ENCODE data around the gene REEP2. TPM values are rescaled to one million over a fixed set of nuclear protein-coding genes. Genes with fewer than 3 reads are reported as not detected.

The REEP2 gene
- total and polyA plus RNA-seq, 2 experiments from 2014 or later = 0.66 to 0.67 TPM

DNA sequence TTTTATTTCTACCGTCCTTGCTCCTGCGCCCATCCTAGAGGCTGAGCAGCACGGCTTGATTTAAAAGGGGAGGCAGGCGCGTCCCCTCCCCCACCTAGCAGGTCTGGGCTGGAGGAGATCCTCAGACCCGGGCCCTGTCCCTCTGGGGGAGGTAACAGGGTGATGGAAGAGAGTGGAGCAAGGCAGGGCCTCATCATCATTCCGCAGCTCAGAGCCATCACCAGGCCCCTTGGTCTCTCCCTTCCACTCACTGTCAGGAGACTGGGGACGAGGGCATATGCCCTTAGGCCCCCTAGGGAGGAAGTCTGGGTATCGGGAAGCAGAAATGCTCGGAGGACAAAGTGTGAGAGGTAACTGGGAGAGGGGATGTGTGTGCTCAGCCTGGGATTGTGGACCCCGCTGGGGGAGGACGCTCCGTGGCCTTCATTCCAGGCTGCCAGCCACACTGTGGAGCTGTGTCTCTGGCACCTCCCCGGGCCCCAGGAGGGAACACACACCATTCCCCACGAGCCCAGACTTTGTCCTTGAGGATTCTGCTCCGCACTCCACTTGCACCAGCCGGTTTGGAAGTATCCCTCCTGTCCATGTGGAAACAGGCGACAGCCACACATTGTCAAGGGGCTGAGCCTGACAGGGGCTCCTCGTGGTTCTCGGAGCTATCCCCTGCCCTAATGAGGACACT lies 761 bp downstream of the REEP2 start:
- no peaks in the 10 kb centered on the region for H4K20me1 ChIP-seq (ENCODE audit: insufficient read depth, poor library complexity, severe bottlenecking)
- peak overlapping the region; percentile 36 for H3K4me3 ChIP-seq
- H3K27me3 ChIP-seq = no peaks in the 10 kb centered on the region
- no peaks in the 10 kb centered on the region for H3K9me3 ChIP-seq (ENCODE audit: low read depth)
- no peak overlapping the region for H3K27ac ChIP-seq
- H2AFZ ChIP-seq = peak overlapping the region; percentile 41
- no peaks in the 10 kb centered on the region for H3K4me1 ChIP-seq (ENCODE audit: insufficient read depth)
- no peaks in the 10 kb centered on the region for H3K9me2 ChIP-seq (replicated peaks; ENCODE audit: insufficient read depth)
- WGBS (ENCODE audit: low lambda C conversion rate, missing lambda C conversion rate) = 38% methylated on average over 19 of the region's 20 CpGs
- TF ChIP-seq, protein P1, sequence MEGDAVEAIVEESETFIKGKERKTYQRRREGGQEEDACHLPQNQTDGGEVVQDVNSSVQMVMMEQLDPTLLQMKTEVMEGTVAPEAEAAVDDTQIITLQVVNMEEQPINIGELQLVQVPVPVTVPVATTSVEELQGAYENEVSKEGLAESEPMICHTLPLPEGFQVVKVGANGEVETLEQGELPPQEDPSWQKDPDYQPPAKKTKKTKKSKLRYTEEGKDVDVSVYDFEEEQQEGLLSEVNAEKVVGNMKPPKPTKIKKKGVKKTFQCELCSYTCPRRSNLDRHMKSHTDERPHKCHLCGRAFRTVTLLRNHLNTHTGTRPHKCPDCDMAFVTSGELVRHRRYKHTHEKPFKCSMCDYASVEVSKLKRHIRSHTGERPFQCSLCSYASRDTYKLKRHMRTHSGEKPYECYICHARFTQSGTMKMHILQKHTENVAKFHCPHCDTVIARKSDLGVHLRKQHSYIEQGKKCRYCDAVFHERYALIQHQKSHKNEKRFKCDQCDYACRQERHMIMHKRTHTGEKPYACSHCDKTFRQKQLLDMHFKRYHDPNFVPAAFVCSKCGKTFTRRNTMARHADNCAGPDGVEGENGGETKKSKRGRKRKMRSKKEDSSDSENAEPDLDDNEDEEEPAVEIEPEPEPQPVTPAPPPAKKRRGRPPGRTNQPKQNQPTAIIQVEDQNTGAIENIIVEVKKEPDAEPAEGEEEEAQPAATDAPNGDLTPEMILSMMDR (IDR thresholded peaks at IDR 0.05; ENCODE audit: poor library complexity) = no peak
- DNase-seq (ENCODE audit: low spot score) = peak; percentile 5
- peak overlapping the region; percentile 81 for H3K4me2 ChIP-seq
- no peaks in the 10 kb centered on the region for H3K36me3 ChIP-seq (replicated peaks; ENCODE audit: insufficient read depth, low read depth)
- no peaks in the 10 kb centered on the region for H3K79me2 ChIP-seq

DNA sequence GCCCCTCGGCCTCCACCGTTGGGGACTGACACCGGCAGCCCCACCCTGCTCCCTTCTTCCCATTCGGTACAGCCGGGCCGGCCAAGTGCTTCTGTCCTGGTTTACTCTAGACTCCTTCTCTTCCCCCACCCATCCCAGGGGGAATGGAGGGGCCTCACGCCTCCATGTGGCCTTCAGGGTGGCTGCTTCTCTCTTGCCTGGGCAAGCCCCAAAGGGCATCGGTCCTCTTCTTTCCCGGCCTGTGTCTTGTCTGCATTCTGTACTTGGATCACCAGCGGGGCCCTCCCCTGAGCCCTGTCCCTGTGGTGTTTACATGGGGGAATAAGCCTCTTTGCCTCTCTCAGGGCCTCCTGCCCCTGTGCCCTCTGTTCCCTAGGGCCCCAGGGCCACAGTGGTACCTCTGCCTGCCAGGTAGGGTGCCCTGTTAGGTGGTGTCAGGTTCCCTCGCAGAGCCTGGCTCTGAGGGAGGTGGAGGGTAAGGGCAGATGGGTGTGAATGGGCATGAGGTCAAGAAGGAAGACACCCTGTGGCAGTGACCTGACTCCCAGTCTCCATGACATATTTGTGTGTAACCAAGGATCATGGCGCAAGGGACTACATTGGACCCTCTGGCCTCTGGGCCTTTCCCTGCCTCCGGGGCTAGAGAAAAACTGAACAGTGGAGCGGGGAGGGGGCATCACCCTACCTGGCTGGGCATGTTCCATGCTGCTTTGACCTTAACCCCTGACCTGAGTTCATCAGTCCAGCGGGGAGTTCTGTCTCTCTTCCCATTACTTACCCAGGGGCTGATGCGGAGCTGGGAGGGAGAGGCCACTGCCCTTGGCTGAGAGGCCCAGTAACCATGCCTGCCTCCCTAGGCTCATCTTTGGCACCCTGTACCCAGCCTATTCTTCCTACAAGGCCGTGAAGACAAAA lies 1.6 kb downstream of the REEP2 start:
- Histone ChIP-seq H4K20me1 (ENCODE audit: insufficient read depth, poor library complexity, severe bottlenecking) (no peaks in the 10 kb centered on the region), H3K4me3 (no peak overlapping the region), H3K36me3 (replicated peaks; ENCODE audit: insufficient read depth, low read depth) (no peaks in the 10 kb centered on the region), H3K79me2 (no peaks in the 10 kb centered on the region), H3K9me3 (ENCODE audit: low read depth) (no peaks in the 10 kb centered on the region), H2AFZ (no peak overlapping the region), H3K9me2 (replicated peaks; ENCODE audit: insufficient read depth) (no peaks in the 10 kb centered on the region), H3K4me1 (ENCODE audit: insufficient read depth) (no peaks in the 10 kb centered on the region), H3K27me3 (no peaks in the 10 kb centered on the region), H3K27ac (no peak overlapping the region), H3K4me2 (no peak overlapping the region)
- 87% methylated on average over 17 of the region's 17 CpGs for WGBS (ENCODE audit: low lambda C conversion rate, missing lambda C conversion rate)
- no peak for DNase-seq (ENCODE audit: low spot score)
- TF ChIP-seq, protein P1 (IDR thresholded peaks at IDR 0.05; ENCODE audit: poor library complexity) = no peak
- no peak for TF ChIP-seq EZH2 (IDR thresholded peaks at IDR 0.05; ENCODE audit: borderline replicate concordance)

DNA sequence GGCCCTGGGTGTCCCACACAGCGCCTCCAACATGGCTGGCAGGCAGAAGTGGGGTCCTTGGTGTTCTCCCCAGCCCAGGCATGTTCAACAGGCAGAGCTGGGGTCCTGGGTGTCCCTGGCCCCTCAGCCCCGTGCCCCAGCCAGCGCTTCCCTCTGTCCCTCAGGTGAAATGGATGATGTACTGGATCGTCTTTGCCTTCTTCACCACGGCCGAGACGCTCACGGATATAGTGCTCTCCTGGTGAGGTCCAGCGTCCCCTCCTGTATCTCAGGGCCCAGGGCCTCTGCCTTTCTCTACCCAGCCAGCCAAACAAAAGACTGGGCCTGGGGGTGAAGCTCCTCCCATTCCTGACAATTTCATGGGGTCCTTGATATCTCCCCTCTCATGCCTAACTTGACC lies 2.4 kb downstream of the REEP2 start:
- Histone ChIP-seq H3K36me3 (replicated peaks; ENCODE audit: insufficient read depth, low read depth) (no peaks in the 10 kb centered on the region), H3K4me2 (no peak overlapping the region), H4K20me1 (ENCODE audit: insufficient read depth, poor library complexity, severe bottlenecking) (no peaks in the 10 kb centered on the region), H2AFZ (no peak overlapping the region), H3K27me3 (no peaks in the 10 kb centered on the region), H3K4me1 (ENCODE audit: insufficient read depth) (no peaks in the 10 kb centered on the region), H3K27ac (no peak overlapping the region), H3K4me3 (no peak overlapping the region), H3K9me2 (replicated peaks; ENCODE audit: insufficient read depth) (no peaks in the 10 kb centered on the region), H3K79me2 (no peaks in the 10 kb centered on the region), H3K9me3 (ENCODE audit: low read depth) (no peaks in the 10 kb centered on the region)
- 94% methylated on average over 9 of the region's 9 CpGs for WGBS (ENCODE audit: low lambda C conversion rate, missing lambda C conversion rate)
- TF ChIP-seq EZH2phosphoT487 (IDR thresholded peaks at IDR 0.05; ENCODE audit: low read depth, severe bottlenecking, unreplicated experiment) (no peak), EZH2 (IDR thresholded peaks at IDR 0.05; ENCODE audit: borderline replicate concordance) (no peak)
- TF ChIP-seq, protein P1 (IDR thresholded peaks at IDR 0.05; ENCODE audit: poor library complexity) = no peak
- no peak for DNase-seq (ENCODE audit: low spot score)
